Measurements from ENCODE around the gene TMEM204.

Gene TMEM204

GRCh38 chr16:1601031-1601430, 67.6 kb downstream of the TMEM204 start:
- no peak for DNase-seq

GRCh38 chr16:1601489-1601888, 68.0 kb downstream of the TMEM204 start:
- DNase-seq: no peak

GRCh38 chr16:1602285-1602684, 68.8 kb downstream of the TMEM204 start:
- no peak for DNase-seq
